ENCODE data around the gene CHD5. TPM values are rescaled to one million over a fixed set of nuclear protein-coding genes. Genes with fewer than 3 reads are reported as not detected.

Gene CHD5
- polyA plus RNA-seq, 1 donor (not counting 4 experiments of a cell fraction or from before 2014, with no cell fraction given), result 0.07 TPM

- dilution Hi-C loops (cut with MboI; ENCODE audit: extremely low pct_ligation_motif_present, low sequenced_read_pairs), result no loop called here
- Histone ChIP-seq H3K4me3 (ENCODE audit: control insufficient read depth in 2 of 3, extremely low read depth in 1 of 3, insufficient read depth in 2 of 3, low read depth in 1 of 3, low read length in 3 of 3) (no peak overlapping the region), H3K4me1 (ENCODE audit: control insufficient read depth, extremely low read depth, insufficient read depth, low read length) (peaks cover 3% of the 10 kb centered on the region), H3K4me2 (ENCODE audit: control insufficient read depth, extremely low read depth, insufficient read depth, low read depth, low read length) (no peak overlapping the region), H3K36me3 (ENCODE audit: control insufficient read depth in 2 of 2, extremely low read depth in 1 of 2, insufficient read depth in 2 of 2, low read length in 2 of 2) (no peaks in the 10 kb centered on the region), H3K27ac (ENCODE audit: control insufficient read depth, insufficient read depth, low read length) (no peak overlapping the region), H3K9ac (ENCODE audit: control insufficient read depth, extremely low read depth, insufficient read depth, low read length) (no peak overlapping the region), H3K9me3 (ENCODE audit: control insufficient read depth, low read depth, low read length) (peaks cover 3% of the 10 kb centered on the region), H3K27me3 (ENCODE audit: control insufficient read depth, extremely low read depth, insufficient read depth, low read length) (peaks cover 18% of the 10 kb centered on the region), H3K79me2 (ENCODE audit: control insufficient read depth, insufficient read depth, low read length) (no peaks in the 10 kb centered on the region), H4K20me1 (ENCODE audit: control insufficient read depth, extremely low read depth, insufficient read depth, low read length) (no peaks in the 10 kb centered on the region), H2AFZ (ENCODE audit: control insufficient read depth, low read length) (no peak overlapping the region), H3K9me1 (ENCODE audit: control insufficient read depth, extremely low read depth, insufficient read depth, low read length) (no peaks in the 10 kb centered on the region)
- TF ChIP-seq EZH2 (IDR thresholded peaks at IDR 0.05; ENCODE audit: low read length) (no peak), CTCF (optimal IDR thresholded peaks at IDR 0.05 in 1 of 3, IDR thresholded peaks at IDR 0.05 in 1 of 3, conservative IDR thresholded peaks at IDR 0.05 in 1 of 3; ENCODE audit: extremely low read depth in 1 of 3, insufficient read depth in 2 of 3, low read length in 3 of 3) (no peak)
- DNase-seq (ENCODE audit: low read depth, low spot score) (no peak), FAIRE-seq (no peak)
These were observed 29.8 kb downstream of the CHD5 start for GRCh38 chr1:6150006-6150938.

GRCh38 chr1:6149597-6149996, 30.5 kb downstream of the CHD5 start:
- FAIRE-seq, result no peak
- H3K27me3 ChIP-seq (ENCODE audit: control insufficient read depth, extremely low read depth, insufficient read depth, low read length), result peaks cover 18% of the 10 kb centered on the region
- H3K36me3 ChIP-seq (ENCODE audit: control insufficient read depth in 2 of 2, extremely low read depth in 1 of 2, insufficient read depth in 2 of 2, low read length in 2 of 2), result no peaks in the 10 kb centered on the region
- no peak overlapping the region for H2AFZ ChIP-seq (ENCODE audit: control insufficient read depth, low read length)
- H3K4me1 ChIP-seq (ENCODE audit: control insufficient read depth, extremely low read depth, insufficient read depth, low read length), result peaks cover 3% of the 10 kb centered on the region
- H3K4me3 ChIP-seq (ENCODE audit: control insufficient read depth in 2 of 3, extremely low read depth in 1 of 3, insufficient read depth in 2 of 3, low read depth in 1 of 3, low read length in 3 of 3), result no peak overlapping the region
- no peaks in the 10 kb centered on the region for H4K20me1 ChIP-seq (ENCODE audit: control insufficient read depth, extremely low read depth, insufficient read depth, low read length)
- no peaks in the 10 kb centered on the region for H3K9me1 ChIP-seq (ENCODE audit: control insufficient read depth, extremely low read depth, insufficient read depth, low read length)
- H3K27ac ChIP-seq (ENCODE audit: control insufficient read depth, insufficient read depth, low read length), result no peak overlapping the region
- TF ChIP-seq EZH2 (IDR thresholded peaks at IDR 0.05; ENCODE audit: low read length) (no peak), CTCF (optimal IDR thresholded peaks at IDR 0.05 in 1 of 3, IDR thresholded peaks at IDR 0.05 in 1 of 3, conservative IDR thresholded peaks at IDR 0.05 in 1 of 3; ENCODE audit: extremely low read depth in 1 of 3, insufficient read depth in 2 of 3, low read length in 3 of 3) (no peak)
- dilution Hi-C loops (cut with MboI; ENCODE audit: extremely low pct_ligation_motif_present, low sequenced_read_pairs), result no loop called here
- no peak for DNase-seq (ENCODE audit: low read depth, low spot score)
- H3K79me2 ChIP-seq (ENCODE audit: control insufficient read depth, insufficient read depth, low read length), result no peaks in the 10 kb centered on the region
- H3K9me3 ChIP-seq (ENCODE audit: control insufficient read depth, low read depth, low read length), result peaks cover 3% of the 10 kb centered on the region
- H3K9ac ChIP-seq (ENCODE audit: control insufficient read depth, extremely low read depth, insufficient read depth, low read length), result no peak overlapping the region
- no peak overlapping the region for H3K4me2 ChIP-seq (ENCODE audit: control insufficient read depth, extremely low read depth, insufficient read depth, low read depth, low read length)

Data from keratinocyte (primary cell).